Measurements from ENCODE around the gene PHF12.

GRCh38 chr17:28885363-28885762 is 66.0 kb downstream of the PHF12 start:
- TF ChIP-seq ARNTL (CRISPR knock-in tag; IDR thresholded peaks at IDR 0.05; ENCODE audit: borderline replicate concordance, low read depth): no peak
- no peak for TF ChIP-seq BACH2 (CRISPR knock-in tag; IDR thresholded peaks at IDR 0.05; ENCODE audit: borderline replicate concordance)
- TF ChIP-seq PPARA (CRISPR knock-in tag; IDR thresholded peaks at IDR 0.05; ENCODE audit: borderline replicate concordance): no peak
